ENCODE data around the gene TMEM116.

The TMEM116 gene

GRCh38 chr12:111905502-111905901 lies 107.5 kb downstream of the TMEM116 start:
- H3K4me3 ChIP-seq (ENCODE audit: low read depth, low read length), result no peak overlapping the region
- TF ChIP-seq MYC (IDR thresholded peaks at IDR 0.05; ENCODE audit: low read depth, low read length) (no peak), MAX (IDR thresholded peaks at IDR 0.05; ENCODE audit: low read depth, low read length) (no peak), CTCF (IDR thresholded peaks at IDR 0.05; ENCODE audit: low read depth, low read length) (no peak), POLR2A (IDR thresholded peaks at IDR 0.05; ENCODE audit: extremely low read depth, insufficient read length) (no peak)
- no peak for DNase-seq (ENCODE audit: low read depth)

GRCh38 chr12:111904446-111904975 lies 108.5 kb downstream of the TMEM116 start:
- peak; percentile 36 for DNase-seq (ENCODE audit: low read depth)
- H3K4me3 ChIP-seq (ENCODE audit: low read depth, low read length), result no peak overlapping the region
- TF ChIP-seq MAX (IDR thresholded peaks at IDR 0.05; ENCODE audit: low read depth, low read length) (no peak), POLR2A (IDR thresholded peaks at IDR 0.05; ENCODE audit: extremely low read depth, insufficient read length) (no peak)

GRCh38 chr12:111901182-111901581 lies 111.8 kb downstream of the TMEM116 start:
- no peak overlapping the region for H3K4me3 ChIP-seq (ENCODE audit: low read depth, low read length)
- DNase-seq (ENCODE audit: low read depth), result no peak
- TF ChIP-seq CTCF (IDR thresholded peaks at IDR 0.05; ENCODE audit: low read depth, low read length), result no peak
- TF ChIP-seq MYC (IDR thresholded peaks at IDR 0.05; ENCODE audit: low read depth, low read length), result no peak
- TF ChIP-seq MAX (IDR thresholded peaks at IDR 0.05; ENCODE audit: low read depth, low read length), result no peak
- no peak for TF ChIP-seq POLR2A (IDR thresholded peaks at IDR 0.05; ENCODE audit: extremely low read depth, insufficient read length)

GRCh38 chr12:111894556-111894955 lies 118.4 kb downstream of the TMEM116 start:
- no peak overlapping the region for H3K4me3 ChIP-seq (ENCODE audit: low read depth, low read length)
- TF ChIP-seq POLR2A (IDR thresholded peaks at IDR 0.05; ENCODE audit: extremely low read depth, insufficient read length), result no peak
- no peak for TF ChIP-seq MYC (IDR thresholded peaks at IDR 0.05; ENCODE audit: low read depth, low read length)
- TF ChIP-seq CTCF (IDR thresholded peaks at IDR 0.05; ENCODE audit: low read depth, low read length), result no peak
- no peak for TF ChIP-seq MAX (IDR thresholded peaks at IDR 0.05; ENCODE audit: low read depth, low read length)
- no peak for DNase-seq (ENCODE audit: low read depth)

- no peak for DNase-seq (ENCODE audit: low read depth)
- H3K4me3 ChIP-seq (ENCODE audit: low read depth, low read length), result no peak overlapping the region
- TF ChIP-seq MYC (IDR thresholded peaks at IDR 0.05; ENCODE audit: low read depth, low read length) (no peak), POLR2A (IDR thresholded peaks at IDR 0.05; ENCODE audit: extremely low read depth, insufficient read length) (no peak), CTCF (IDR thresholded peaks at IDR 0.05; ENCODE audit: low read depth, low read length) (no peak), MAX (IDR thresholded peaks at IDR 0.05; ENCODE audit: low read depth, low read length) (no peak)
Observed at GRCh38 chr12:111893287-111893686, 119.7 kb downstream of the TMEM116 start.

- no peak for DNase-seq (ENCODE audit: low read depth)
- no peak overlapping the region for H3K4me3 ChIP-seq (ENCODE audit: low read depth, low read length)
- TF ChIP-seq MAX (IDR thresholded peaks at IDR 0.05; ENCODE audit: low read depth, low read length), result no peak
- no peak for TF ChIP-seq MYC (IDR thresholded peaks at IDR 0.05; ENCODE audit: low read depth, low read length)
- no peak for TF ChIP-seq POLR2A (IDR thresholded peaks at IDR 0.05; ENCODE audit: extremely low read depth, insufficient read length)
- no peak for TF ChIP-seq CTCF (IDR thresholded peaks at IDR 0.05; ENCODE audit: low read depth, low read length)
Observed at GRCh38 chr12:111887926-111888745, 124.8 kb downstream of the TMEM116 start.

Data from NB4 (cell line).